Keratinocyte (primary cell): ENCODE results near the gene LSP1. TPM values are rescaled to one million over a fixed set of nuclear protein-coding genes. Genes with fewer than 3 reads are reported as not detected.

ENCODE experiments used
- DNase-seq: peaks from one replicate; pipeline ENCODE4 v3.0.0-alpha.2; 2011; ENCODE audit warnings: low read depth, missing footprints, low spot score
- FAIRE-seq: peaks from 2 replicates; lab custom pipeline; 2011; peaks lifted over from hg19 to GRCh38; lab: Jason Lieb, UNC
- H2AFZ ChIP-seq: 2 replicates; pipeline ENCODE4 v1.6.0; 2012; ENCODE audit warnings: low read length, control low read depth, inconsistent platforms; ENCODE audit not compliant: control insufficient read depth
- H3K27ac ChIP-seq: 2 replicates; pipeline ENCODE4 v1.5.1; 2011; ENCODE audit warnings: low read length; ENCODE audit not compliant: control insufficient read depth, insufficient read depth
- H3K27me3 ChIP-seq: 3 replicates; pipeline ENCODE4 v1.6.0; 2011; ENCODE audit warnings: low read length; ENCODE audit not compliant: control insufficient read depth, insufficient read depth; ENCODE audit errors: extremely low read depth
- H3K36me3 ChIP-seq, 2 experiments: 2 replicates in 1 of 2; 3 replicates in 1 of 2; pipeline ENCODE4 v1.5.1; 2011; ENCODE audit warnings: low read length in 2 of 2, mild to moderate bottlenecking in 1 of 2; ENCODE audit not compliant: control insufficient read depth in 2 of 2, insufficient read depth in 2 of 2; ENCODE audit errors: extremely low read depth in 1 of 2
- H3K4me1 ChIP-seq: 3 replicates; pipeline ENCODE4 v1.5.1; 2011; ENCODE audit warnings: low read length; ENCODE audit not compliant: control insufficient read depth, insufficient read depth; ENCODE audit errors: extremely low read depth
- H3K4me2 ChIP-seq: 3 replicates; pipeline ENCODE4 v1.6.0; 2011; ENCODE audit warnings: low read depth, low read length; ENCODE audit not compliant: control insufficient read depth, insufficient read depth; ENCODE audit errors: extremely low read depth
- H3K4me3 ChIP-seq, 3 experiments: fragments of 200-600 bp in 1 of 3; sonication (generic) in 1 of 3; 2 replicates in 2 of 3; 3 replicates in 1 of 3; pipeline ENCODE4 v1.5.1; 2011 to 2016; ENCODE audit warnings: low read length in 3 of 3, mild to moderate bottlenecking in 3 of 3, control low read depth in 2 of 3, inconsistent platforms in 1 of 3, low read depth in 1 of 3, mixed read lengths in 1 of 3, mixed run types in 1 of 3, moderate library complexity in 1 of 3; ENCODE audit not compliant: control insufficient read depth in 2 of 3, insufficient read depth in 2 of 3; ENCODE audit errors: extremely low read depth in 1 of 3
- H3K79me2 ChIP-seq: 2 replicates; pipeline ENCODE4 v1.6.0; 2012; ENCODE audit warnings: low read length; ENCODE audit not compliant: control insufficient read depth, insufficient read depth
- H3K9ac ChIP-seq: 3 replicates; pipeline ENCODE4 v1.6.0; 2011; ENCODE audit warnings: low read length; ENCODE audit not compliant: control insufficient read depth, insufficient read depth; ENCODE audit errors: extremely low read depth
- H3K9me1 ChIP-seq: 3 replicates; pipeline ENCODE4 v1.6.0; 2011; ENCODE audit warnings: low read length; ENCODE audit not compliant: control insufficient read depth, insufficient read depth; ENCODE audit errors: extremely low read depth
- H3K9me3 ChIP-seq: 2 replicates; pipeline ENCODE4 v1.5.1; 2012; ENCODE audit warnings: low read depth, low read length; ENCODE audit not compliant: control insufficient read depth
- H4K20me1 ChIP-seq: 3 replicates; pipeline ENCODE4 v1.6.0; 2011; ENCODE audit warnings: low read length; ENCODE audit not compliant: control insufficient read depth, insufficient read depth; ENCODE audit errors: extremely low read depth
- CTCF ChIP-seq, 3 experiments: IDR thresholded peaks in 1 of 3; conservative IDR thresholded peaks in 1 of 3; optimal IDR thresholded peaks in 1 of 3; 2 replicates in 2 of 3; 3 replicates in 1 of 3; pipeline versions ENCODE3 to v1.5.1; 2011; ENCODE audit warnings: low read length in 3 of 3, mild to moderate bottlenecking in 3 of 3, moderate library complexity in 2 of 3, control low read depth in 1 of 3, inconsistent platforms in 1 of 3; ENCODE audit not compliant: insufficient read depth in 2 of 3; ENCODE audit errors: extremely low read depth in 1 of 3
- EZH2 ChIP-seq: IDR thresholded peaks from one replicate; pipeline ENCODE4 v1.6.1; 2012; ENCODE audit warnings: inconsistent platforms, mild to moderate bottlenecking, low read length, moderate library complexity
- dilution Hi-C: fragments of 300-500 bp; cut with MboI; formaldehyde crosslinking; loops from one replicate; pipeline ENCODE4 v1.7.0; 2020; ENCODE audit warnings: low sequenced_read_pairs; ENCODE audit not compliant: extremely low pct_ligation_motif_present
- polyA plus RNA-seq, 5 experiments: library from polyadenylated mRNA; depleted of rRNA in 3 of 5; stranded (reverse) in 3 of 5; stranded (forward) in 1 of 5; unstranded in 1 of 5; fragments of >200 nt; gene quantifications; 1 replicate in 1 of 5; 2 replicates in 3 of 5; 3 replicates in 1 of 5; pipeline versions ENCODE4 v1.2.1 to v1.2.3, GENCODE V29; 2011 to 2012; ENCODE audit warnings: missing spikeins in 2 of 5, low read depth in 1 of 5, low replicate concordance in 1 of 5

LSP1 gene
- polyA plus RNA-seq, 1 donor (not counting 4 experiments of a cell fraction or from before 2014, with no cell fraction given) = 0.94 TPM

- Histone ChIP-seq H3K4me1 (no peaks in the 10 kb centered on the region), H3K79me2 (no peaks in the 10 kb centered on the region), H3K27ac (no peak overlapping the region), H3K36me3 (no peaks in the 10 kb centered on the region), H3K4me2 (no peak overlapping the region), H3K9me3 (no peaks in the 10 kb centered on the region), H3K27me3 (peaks cover 12% of the 10 kb centered on the region), H2AFZ (no peak overlapping the region), H3K4me3 (no peak overlapping the region), H3K9ac (no peak overlapping the region), H4K20me1 (no peaks in the 10 kb centered on the region), H3K9me1 (no peaks in the 10 kb centered on the region)
- dilution Hi-C loops = no loop called here
- FAIRE-seq (no peak), DNase-seq (no peak)
- no peak for TF ChIP-seq CTCF (optimal IDR thresholded peaks at IDR 0.05 in 1 of 3, IDR thresholded peaks at IDR 0.05 in 1 of 3, conservative IDR thresholded peaks at IDR 0.05 in 1 of 3; ENCODE audit: extremely low read depth in 1 of 3, insufficient read depth in 2 of 3, low read length in 3 of 3)
- TF ChIP-seq EZH2 = no peak
Observed at GRCh38 chr11:1916132-1916985, 63.5 kb downstream of the LSP1 start.

GRCh38 chr11:1916986-1917522 lies 64.2 kb downstream of the LSP1 start:
- dilution Hi-C loops = no loop called here
- H3K27me3 ChIP-seq = peaks cover 14% of the 10 kb centered on the region
- no peak overlapping the region for H3K4me2 ChIP-seq
- H3K9me1 ChIP-seq = no peaks in the 10 kb centered on the region
- H3K9ac ChIP-seq = no peak overlapping the region
- TF ChIP-seq CTCF (optimal IDR thresholded peaks at IDR 0.05 in 1 of 3, IDR thresholded peaks at IDR 0.05 in 1 of 3, conservative IDR thresholded peaks at IDR 0.05 in 1 of 3; ENCODE audit: extremely low read depth in 1 of 3, insufficient read depth in 2 of 3, low read length in 3 of 3) (no peak), EZH2 (no peak)
- H3K4me3 ChIP-seq = no peak overlapping the region
- no peaks in the 10 kb centered on the region for H4K20me1 ChIP-seq
- no peak overlapping the region for H2AFZ ChIP-seq
- no peaks in the 10 kb centered on the region for H3K36me3 ChIP-seq
- H3K9me3 ChIP-seq = no peaks in the 10 kb centered on the region
- H3K79me2 ChIP-seq = no peaks in the 10 kb centered on the region
- no peaks in the 10 kb centered on the region for H3K4me1 ChIP-seq
- no peak for FAIRE-seq
- no peak for DNase-seq
- no peak overlapping the region for H3K27ac ChIP-seq
